ENCODE measurements around the gene ZNF140. TPM values are rescaled to one million over a fixed set of nuclear protein-coding genes. Genes with fewer than 3 reads are reported as not detected.

Gene ZNF140
- total RNA-seq, 2 experiments from 2014 or later, result 13.1 to 13.4 TPM

- H3K4me2 ChIP-seq (ENCODE audit: low read length), result no peak overlapping the region
- ChIA-PET CTCF (ENCODE audit: unreplicated experiment) (no interaction called here), POLR2A (no interaction called here)
- no peaks in the 10 kb centered on the region for H3K9me2 ChIP-seq (ENCODE audit: insufficient read depth, low read length)
- no peak overlapping the region for H3K4me3 ChIP-seq (ENCODE audit: low read depth, low read length, poor library complexity, severe bottlenecking)
- intact Hi-C loops (cut with micrococcal nuclease; ENCODE audit: unreplicated experiment), result no loop called here
- H2AFZ ChIP-seq (ENCODE audit: low read length), result no peak overlapping the region
- peaks cover 31% of the 10 kb centered on the region for H3K36me3 ChIP-seq (ENCODE audit: insufficient read depth, low read length)
- peaks cover 20% of the 10 kb centered on the region for H3K9me3 ChIP-seq (ENCODE audit: low read length)
- H3K27ac ChIP-seq (ENCODE audit: low read depth, low read length, poor library complexity, severe bottlenecking), result no peak overlapping the region
- no peak for TF ChIP-seq EZH2phosphoT487 (IDR thresholded peaks at IDR 0.05; ENCODE audit: borderline replicate concordance, low read depth, low read length)
- no peak for TF ChIP-seq CTCF (conservative IDR thresholded peaks at IDR 0.05; ENCODE audit: low read length)
- no TSS peak for BruUV-seq (replicated peaks)
- H3K79me2 ChIP-seq (ENCODE audit: insufficient read depth, low read depth, low read length), result no peaks in the 10 kb centered on the region
- no peaks in the 10 kb centered on the region for H4K20me1 ChIP-seq (ENCODE audit: insufficient read depth, low read length)
- no peaks in the 10 kb centered on the region for H3K4me1 ChIP-seq (ENCODE audit: insufficient read depth, low read length, poor library complexity, severe bottlenecking)
- no peak for DNase-seq (ENCODE audit: low spot score)
Measured at GRCh38 chr12:133145981-133146380, 65.3 kb downstream of the ZNF140 start.

GRCh38 chr12:133156125-133156690 lies 75.5 kb downstream of the ZNF140 start:
- Histone ChIP-seq H3K4me3 (ENCODE audit: low read depth, low read length, poor library complexity, severe bottlenecking) (no peak overlapping the region), H3K36me3 (ENCODE audit: insufficient read depth, low read length) (peaks cover 55% of the 10 kb centered on the region), H3K4me1 (ENCODE audit: insufficient read depth, low read length, poor library complexity, severe bottlenecking) (no peaks in the 10 kb centered on the region), H3K9me2 (ENCODE audit: insufficient read depth, low read length) (no peaks in the 10 kb centered on the region), H3K79me2 (ENCODE audit: insufficient read depth, low read depth, low read length) (no peaks in the 10 kb centered on the region), H3K9me3 (ENCODE audit: low read length) (peaks cover 53% of the 10 kb centered on the region), H3K4me2 (ENCODE audit: low read length) (no peak overlapping the region), H4K20me1 (ENCODE audit: insufficient read depth, low read length) (no peaks in the 10 kb centered on the region), H3K27ac (ENCODE audit: low read depth, low read length, poor library complexity, severe bottlenecking) (no peak overlapping the region), H2AFZ (ENCODE audit: low read length) (no peak overlapping the region)
- CTCF ChIA-PET (ENCODE audit: unreplicated experiment), result no interaction called here
- no peak for DNase-seq (ENCODE audit: low spot score)
- BruUV-seq (replicated peaks), result no TSS peak
- intact Hi-C loops (cut with micrococcal nuclease; ENCODE audit: unreplicated experiment), result no loop called here
- TF ChIP-seq EZH2phosphoT487 (IDR thresholded peaks at IDR 0.05; ENCODE audit: borderline replicate concordance, low read depth, low read length), result no peak
- no peak for TF ChIP-seq CTCF (conservative IDR thresholded peaks at IDR 0.05; ENCODE audit: low read length)
- POLR2A ChIA-PET, result no interaction called here

Other genes with a start within 250 kb of the ZNF140 start
- gene CHFR, start 193.3 kb upstream of the ZNF140 start, total RNA-seq (2014; rRNA removed; shearing (Covaris generic)), result 25.4 and 38.2 TPM in 2 replicates
- 55.9 and 66.7 TPM in 2 replicates for gene CHFR, start 193.3 kb upstream of the ZNF140 start, total RNA-seq (2022)
- 6.6 and 7.1 TPM in 2 replicates for gene ZNF605, start 124.6 kb upstream of the ZNF140 start, total RNA-seq (2014; rRNA removed; shearing (Covaris generic))
- gene ZNF605, start 124.6 kb upstream of the ZNF140 start, total RNA-seq (2022), result 13.9 and 16.3 TPM in 2 replicates
- gene ZNF26, start 94.6 kb upstream of the ZNF140 start, total RNA-seq (2014; rRNA removed; shearing (Covaris generic)), result 12.5 and 15.7 TPM in 2 replicates
- gene ZNF26, start 94.6 kb upstream of the ZNF140 start, total RNA-seq (2022), result 18.2 and 22.2 TPM in 2 replicates
- 22.1 and 26.9 TPM in 2 replicates for gene ZNF84, start 43.4 kb upstream of the ZNF140 start, total RNA-seq (2014; rRNA removed; shearing (Covaris generic))
- 37.9 and 40.9 TPM in 2 replicates for gene ZNF84, start 43.4 kb upstream of the ZNF140 start, total RNA-seq (2022)
- 3.1 and 3.2 TPM in 2 replicates for gene ZNF891, start 49.4 kb downstream of the ZNF140 start, total RNA-seq (2014; rRNA removed; shearing (Covaris generic))
- 5.0 and 5.9 TPM in 2 replicates for gene ZNF891, start 49.4 kb downstream of the ZNF140 start, total RNA-seq (2022)
- 5.9 and 8.0 TPM in 2 replicates for gene ZNF10, start 49.7 kb downstream of the ZNF140 start, total RNA-seq (2014; rRNA removed; shearing (Covaris generic))
- 7.1 and 10.1 TPM in 2 replicates for gene ZNF10, start 49.7 kb downstream of the ZNF140 start, total RNA-seq (2022)
- gene ZNF268, start 100.6 kb downstream of the ZNF140 start, total RNA-seq (2014; rRNA removed; shearing (Covaris generic)), result 7.7 and 19.1 TPM in 2 replicates
- 17.9 and 21.4 TPM in 2 replicates for gene ZNF268, start 100.6 kb downstream of the ZNF140 start, total RNA-seq (2022)
- gene ANHX, start 155.0 kb downstream of the ZNF140 start, total RNA-seq (2014; rRNA removed; shearing (Covaris generic)), result not detected in 2 replicates
- not detected in 2 replicates for gene ANHX, start 155.0 kb downstream of the ZNF140 start, total RNA-seq (2022)

Data from OCI-LY7 (cell line).